ENCODE measurements around the gene NOSTRIN.

Gene NOSTRIN

GRCh38 chr2:168890006-168890782, 87.8 kb downstream of the NOSTRIN start, which contains the start of gene SPC25:
Gene SPC25 (minus strand): TSS chr2:168890430. CDS start chr2:168889519, 911 bp downstream.
- no peak within 1 kb of the TSS for H2BK120ac ChIP-seq (ENCODE audit: insufficient read depth, low read length, poor library complexity)
- H2BK12ac ChIP-seq (ENCODE audit: low read length), result no peak within 1 kb of the TSS
- peak within 1 kb of the TSS; percentile 62 for H4K8ac ChIP-seq (ENCODE audit: low read depth, low read length)
- peaks cover 0 to 5% of the 10 kb centered on the region in 2 experiments for H3K4me1 ChIP-seq (ENCODE audit: control insufficient read depth in 1 of 2, insufficient read depth in 2 of 2, low read length in 2 of 2)
- H3K79me2 ChIP-seq (ENCODE audit: control insufficient read depth, insufficient read depth, low read length, poor library complexity), result peaks cover 2% of the 10 kb centered on the region
- peak; percentile 77 to 91 for DNase-seq
- WGBS (ENCODE audit: extremely low coverage, insufficient coverage, insufficient read length), result no CpG with 5 or more reads among the region's 38 CpGs
- H4K91ac ChIP-seq (ENCODE audit: low read depth, low read length), result no peak within 1 kb of the TSS
- H4K12ac ChIP-seq (ENCODE audit: low read depth, low read length), result peak within 1 kb of the TSS; percentile 0
- peaks cover 4% of the 10 kb centered on the region for H3K9me3 ChIP-seq (ENCODE audit: insufficient read depth, low read depth, low read length)
- H2AK5ac ChIP-seq (ENCODE audit: low read length), result no peak within 1 kb of the TSS
- peak within 1 kb of the TSS; percentile 90 for H3K4me2 ChIP-seq (ENCODE audit: low read length)
- H3K4ac ChIP-seq (ENCODE audit: low read depth, low read length), result peak within 1 kb of the TSS; percentile 44
- no peak within 1 kb of the TSS for H2BK5ac ChIP-seq (ENCODE audit: low read depth, low read length, poor library complexity)
- H3K27ac ChIP-seq (ENCODE audit: low read depth, low read length), result no peak within 1 kb of the TSS
- H3K9ac ChIP-seq (ENCODE audit: low read length), result peak within 1 kb of the TSS; percentile 77
- H3K27me3 ChIP-seq (ENCODE audit: insufficient read depth, low read length), result no peaks in the 10 kb centered on the region
- peak within 1 kb of the TSS; percentile 97 for H2AFZ ChIP-seq (ENCODE audit: insufficient read depth, low read length, poor library complexity)
- peaks cover 3 to 5% of the 10 kb centered on the region in 2 experiments for H3K36me3 ChIP-seq (ENCODE audit: control insufficient read depth in 1 of 2, insufficient read depth in 2 of 2, low read length in 2 of 2)
- peak within 1 kb of the TSS; percentile 71 for H3K14ac ChIP-seq (ENCODE audit: low read length)
- H3K4me3 ChIP-seq (ENCODE audit: low read depth, low read length), result peak within 1 kb of the TSS; percentile 92
- no peak within 1 kb of the TSS for H3K23ac ChIP-seq (ENCODE audit: low read length)
- H3K79me1 ChIP-seq (ENCODE audit: low read length), result no peaks in the 10 kb centered on the region
- H3K18ac ChIP-seq (ENCODE audit: low read length), result peak within 1 kb of the TSS; percentile 14

- Histone ChIP-seq H2AFZ (ENCODE audit: insufficient read depth, low read length, poor library complexity) (no peak overlapping the region), H3K4me2 (ENCODE audit: low read length) (no peak overlapping the region), H3K9me3 (ENCODE audit: insufficient read depth, low read depth, low read length) (peaks cover 4% of the 10 kb centered on the region), H3K14ac (ENCODE audit: low read length) (no peak overlapping the region), H4K8ac (ENCODE audit: low read depth, low read length) (no peak overlapping the region), H2BK5ac (ENCODE audit: low read depth, low read length, poor library complexity) (no peak overlapping the region), H4K91ac (ENCODE audit: low read depth, low read length) (no peak overlapping the region), H3K4ac (ENCODE audit: low read depth, low read length) (no peak overlapping the region), H2BK12ac (ENCODE audit: low read length) (no peak overlapping the region), H3K79me2 (ENCODE audit: control insufficient read depth, insufficient read depth, low read length, poor library complexity) (peaks cover 2% of the 10 kb centered on the region), H3K79me1 (ENCODE audit: low read length) (no peaks in the 10 kb centered on the region), H2BK120ac (ENCODE audit: insufficient read depth, low read length, poor library complexity) (no peak overlapping the region), H3K4me3 (ENCODE audit: low read depth, low read length) (no peak overlapping the region), H4K12ac (ENCODE audit: low read depth, low read length) (no peak overlapping the region), H3K27ac (ENCODE audit: low read depth, low read length) (no peak overlapping the region), H3K4me1 (ENCODE audit: control insufficient read depth in 1 of 2, insufficient read depth in 2 of 2, low read length in 2 of 2) (peaks cover 0 to 5% of the 10 kb centered on the region in 2 experiments), H2AK5ac (ENCODE audit: low read length) (no peak overlapping the region), H3K23ac (ENCODE audit: low read length) (no peak overlapping the region), H3K27me3 (ENCODE audit: insufficient read depth, low read length) (no peaks in the 10 kb centered on the region), H3K18ac (ENCODE audit: low read length) (no peak overlapping the region), H3K36me3 (ENCODE audit: control insufficient read depth in 1 of 2, insufficient read depth in 2 of 2, low read length in 2 of 2) (peaks cover 3 to 5% of the 10 kb centered on the region in 2 experiments), H3K9ac (ENCODE audit: low read length) (no peak overlapping the region)
- no peak for DNase-seq
- WGBS (ENCODE audit: extremely low coverage, insufficient coverage, insufficient read length), result no CpG with 5 or more reads among the region's 3 CpGs
Measured at GRCh38 chr2:168892327-168892726, 89.9 kb downstream of the NOSTRIN start.

- no peaks in the 10 kb centered on the region for H3K79me1 ChIP-seq (ENCODE audit: low read length)
- H4K91ac ChIP-seq (ENCODE audit: low read depth, low read length), result no peak overlapping the region
- peaks cover 0 to 5% of the 10 kb centered on the region in 2 experiments for H3K4me1 ChIP-seq (ENCODE audit: control insufficient read depth in 1 of 2, insufficient read depth in 2 of 2, low read length in 2 of 2)
- H3K27ac ChIP-seq (ENCODE audit: low read depth, low read length), result no peak overlapping the region
- no peak for DNase-seq
- no peak overlapping the region for H2AFZ ChIP-seq (ENCODE audit: insufficient read depth, low read length, poor library complexity)
- no CpG with 5 or more reads among the region's 1 CpG for WGBS (ENCODE audit: extremely low coverage, insufficient coverage, insufficient read length)
- H3K79me2 ChIP-seq (ENCODE audit: control insufficient read depth, insufficient read depth, low read length, poor library complexity), result peaks cover 2% of the 10 kb centered on the region
- H3K14ac ChIP-seq (ENCODE audit: low read length), result no peak overlapping the region
- H3K4ac ChIP-seq (ENCODE audit: low read depth, low read length), result no peak overlapping the region
- no peak overlapping the region for H4K12ac ChIP-seq (ENCODE audit: low read depth, low read length)
- H4K8ac ChIP-seq (ENCODE audit: low read depth, low read length), result no peak overlapping the region
- no peaks in the 10 kb centered on the region for H3K9me3 ChIP-seq (ENCODE audit: insufficient read depth, low read depth, low read length)
- no peak overlapping the region for H3K9ac ChIP-seq (ENCODE audit: low read length)
- no peak overlapping the region for H3K18ac ChIP-seq (ENCODE audit: low read length)
- no peak overlapping the region for H2BK12ac ChIP-seq (ENCODE audit: low read length)
- no peak overlapping the region for H3K4me2 ChIP-seq (ENCODE audit: low read length)
- no peaks in the 10 kb centered on the region for H3K36me3 ChIP-seq (ENCODE audit: control insufficient read depth in 1 of 2, insufficient read depth in 2 of 2, low read length in 2 of 2)
- H3K4me3 ChIP-seq (ENCODE audit: low read depth, low read length), result no peak overlapping the region
- H3K23ac ChIP-seq (ENCODE audit: low read length), result no peak overlapping the region
- no peak overlapping the region for H2BK120ac ChIP-seq (ENCODE audit: insufficient read depth, low read length, poor library complexity)
- H2AK5ac ChIP-seq (ENCODE audit: low read length), result no peak overlapping the region
- no peak overlapping the region for H2BK5ac ChIP-seq (ENCODE audit: low read depth, low read length, poor library complexity)
- H3K27me3 ChIP-seq (ENCODE audit: insufficient read depth, low read length), result no peaks in the 10 kb centered on the region
Measured at GRCh38 chr2:168894101-168894500, 91.7 kb downstream of the NOSTRIN start.

- H3K27me3 ChIP-seq (ENCODE audit: insufficient read depth, low read length), result no peaks in the 10 kb centered on the region
- no peak overlapping the region for H3K18ac ChIP-seq (ENCODE audit: low read length)
- H3K79me1 ChIP-seq (ENCODE audit: low read length), result no peaks in the 10 kb centered on the region
- H3K4me1 ChIP-seq (ENCODE audit: control insufficient read depth in 1 of 2, insufficient read depth in 2 of 2, low read length in 2 of 2), result peaks cover 0 to 2% of the 10 kb centered on the region in 2 experiments
- H4K12ac ChIP-seq (ENCODE audit: low read depth, low read length), result no peak overlapping the region
- H3K79me2 ChIP-seq (ENCODE audit: control insufficient read depth, insufficient read depth, low read length, poor library complexity), result peaks cover 2% of the 10 kb centered on the region
- H2BK120ac ChIP-seq (ENCODE audit: insufficient read depth, low read length, poor library complexity), result no peak overlapping the region
- no peak overlapping the region for H2AFZ ChIP-seq (ENCODE audit: insufficient read depth, low read length, poor library complexity)
- H2AK5ac ChIP-seq (ENCODE audit: low read length), result no peak overlapping the region
- no peak overlapping the region for H3K23ac ChIP-seq (ENCODE audit: low read length)
- no peak overlapping the region for H3K14ac ChIP-seq (ENCODE audit: low read length)
- no peak overlapping the region for H3K27ac ChIP-seq (ENCODE audit: low read depth, low read length)
- H4K8ac ChIP-seq (ENCODE audit: low read depth, low read length), result no peak overlapping the region
- DNase-seq, result no peak
- H4K91ac ChIP-seq (ENCODE audit: low read depth, low read length), result no peak overlapping the region
- no peak overlapping the region for H3K4ac ChIP-seq (ENCODE audit: low read depth, low read length)
- no peak overlapping the region for H3K4me3 ChIP-seq (ENCODE audit: low read depth, low read length)
- H3K9me3 ChIP-seq (ENCODE audit: insufficient read depth, low read depth, low read length), result no peaks in the 10 kb centered on the region
- H2BK12ac ChIP-seq (ENCODE audit: low read length), result no peak overlapping the region
- H2BK5ac ChIP-seq (ENCODE audit: low read depth, low read length, poor library complexity), result no peak overlapping the region
- no peak overlapping the region for H3K9ac ChIP-seq (ENCODE audit: low read length)
- no peaks in the 10 kb centered on the region for H3K36me3 ChIP-seq (ENCODE audit: control insufficient read depth in 1 of 2, insufficient read depth in 2 of 2, low read length in 2 of 2)
- H3K4me2 ChIP-seq (ENCODE audit: low read length), result no peak overlapping the region
Measured at GRCh38 chr2:168894720-168895119, 92.3 kb downstream of the NOSTRIN start.

All from trophoblast cell (in vitro differentiated cells and primary cell).